GM12891 (cell line): ENCODE measurements around the gene LPIN1.

ENCODE experiments used
- DNase-seq: peaks from one replicate; pipeline ENCODE4 v3.0.0; 2011; ENCODE audit warnings: low spot score; ENCODE audit not compliant: insufficient read length
- FAIRE-seq: peaks from 2 replicates; lab custom pipeline; 2011; peaks lifted over from hg19 to GRCh38; lab: Jason Lieb, UNC
- PAX5 ChIP-seq: IDR thresholded peaks from 2 replicates; pipeline ENCODE4 v1.6.1; 2011; ENCODE audit warnings: low read length, moderate library complexity, mild to moderate bottlenecking; ENCODE audit not compliant: insufficient read depth, severe bottlenecking
- POLR2A ChIP-seq: IDR thresholded peaks from 2 replicates; pipeline ENCODE4 v1.6.1; 2011; ENCODE audit warnings: low read depth, low read length, control low read depth
- POLR2AphosphoS5 ChIP-seq: IDR thresholded peaks from 2 replicates; pipeline ENCODE4 v1.6.1; 2011; ENCODE audit warnings: low read depth, low read length, control low read depth
- POU2F2 ChIP-seq: IDR thresholded peaks from 2 replicates; pipeline ENCODE4 v1.6.1; 2011; ENCODE audit warnings: low read depth, mild to moderate bottlenecking, control low read depth, low read length, moderate library complexity
- SPI1 ChIP-seq: IDR thresholded peaks from 2 replicates; pipeline ENCODE4 v1.6.1; 2011; ENCODE audit warnings: low read depth, low read length, control low read depth
- TAF1 ChIP-seq: IDR thresholded peaks from 2 replicates; pipeline ENCODE4 v1.6.1; 2011; ENCODE audit warnings: low read depth, low read length, control low read depth

LPIN1 gene

GRCh38 chr2:11713815-11714214 lies 32.6 kb upstream of the LPIN1 start:
- DNase-seq (no peak), FAIRE-seq (no peak)
- no peak for TF ChIP-seq TAF1
- TF ChIP-seq SPI1 = no peak
- TF ChIP-seq POU2F2 = no peak
- no peak for TF ChIP-seq POLR2A
- TF ChIP-seq POLR2AphosphoS5 = no peak
- no peak for TF ChIP-seq PAX5

- TF ChIP-seq POU2F2 = no peak
- TF ChIP-seq SPI1 = no peak
- no peak for TF ChIP-seq POLR2A
- no peak for TF ChIP-seq TAF1
- TF ChIP-seq PAX5 = no peak
- TF ChIP-seq POLR2AphosphoS5 = no peak
- DNase-seq = no peak
- FAIRE-seq = no peak
These were observed 30.3 kb upstream of the LPIN1 start for GRCh38 chr2:11715987-11716652.

GRCh38 chr2:11716689-11717321 lies 29.6 kb upstream of the LPIN1 start:
- no peak for FAIRE-seq
- DNase-seq = no peak
- TF ChIP-seq SPI1 (peak; percentile 89), PAX5 (no peak)

DNA sequence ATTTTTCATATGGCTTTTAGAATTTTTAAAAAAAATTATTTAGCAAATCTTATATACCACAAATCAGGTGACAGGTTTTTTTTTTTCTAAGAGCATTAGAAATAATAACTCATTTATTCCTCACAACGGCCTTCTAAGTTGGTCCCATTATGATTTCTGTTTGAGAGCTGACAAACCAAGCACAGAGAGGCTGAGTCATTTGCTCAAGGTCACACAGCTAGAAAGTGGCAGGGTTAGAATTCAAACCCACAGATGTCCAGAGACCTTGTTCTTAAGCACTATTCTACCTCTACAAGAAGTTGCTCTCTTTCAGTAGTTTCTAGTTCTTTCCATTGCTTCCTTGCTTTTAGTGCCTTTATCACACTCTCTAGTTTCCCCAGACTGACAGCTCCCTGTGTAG lies 28.8 kb upstream of the LPIN1 start:
- TF ChIP-seq PAX5 (no peak), POLR2AphosphoS5 (no peak), TAF1 (no peak), POU2F2 (no peak), SPI1 (no peak), POLR2A (no peak)
- no peak for FAIRE-seq
- no peak for DNase-seq

- FAIRE-seq = no peak
- no peak for TF ChIP-seq POU2F2
- TF ChIP-seq POLR2AphosphoS5 = no peak
- DNase-seq = no peak
These were observed 27.8 kb upstream of the LPIN1 start for GRCh38 chr2:11718606-11719005.

DNA sequence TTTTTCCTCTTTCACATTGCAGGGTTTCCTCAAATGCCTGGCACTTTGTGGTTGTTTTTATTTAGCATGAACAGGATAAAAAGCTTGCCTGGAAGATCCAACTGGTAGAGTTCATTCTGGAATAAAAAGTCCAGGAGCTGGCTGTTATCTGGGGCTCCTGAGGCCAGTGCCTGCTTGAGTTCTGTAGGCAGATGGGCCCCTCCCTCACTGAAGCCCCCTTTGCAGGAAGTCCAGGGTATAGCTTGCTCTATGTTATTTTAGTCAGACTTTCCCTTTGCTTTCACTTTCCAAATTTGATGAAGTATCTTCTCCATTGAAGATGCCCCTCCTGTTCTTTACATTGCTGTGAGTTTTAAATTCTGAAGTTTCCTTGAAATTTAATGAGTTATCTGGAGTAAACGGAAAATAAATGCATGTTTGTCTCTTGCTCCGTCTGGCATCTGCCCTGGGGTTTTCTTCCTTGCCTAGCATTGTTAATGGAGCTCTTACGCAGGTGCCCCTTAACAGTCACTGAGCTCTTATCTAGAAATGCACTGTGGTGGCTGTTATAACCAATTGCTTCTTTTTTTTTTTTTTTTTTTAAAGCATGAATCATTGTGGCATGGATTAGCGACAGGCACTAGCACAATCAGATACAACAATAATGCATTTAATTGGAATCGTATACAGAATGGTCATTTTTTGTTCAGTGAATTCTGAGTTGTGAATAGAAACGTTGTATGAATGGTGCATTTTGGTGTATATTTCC lies 27.0 kb upstream of the LPIN1 start:
- DNase-seq (no peak), FAIRE-seq (no peak)
- TF ChIP-seq POLR2A = no peak
- no peak for TF ChIP-seq SPI1
- no peak for TF ChIP-seq POLR2AphosphoS5
- TF ChIP-seq POU2F2 = no peak
- no peak for TF ChIP-seq TAF1
- no peak for TF ChIP-seq PAX5

- TF ChIP-seq POLR2A = no peak
- TF ChIP-seq PAX5 = no peak
- TF ChIP-seq POU2F2 = no peak
- TF ChIP-seq SPI1 = no peak
- TF ChIP-seq TAF1 = no peak
- TF ChIP-seq POLR2AphosphoS5 = no peak
- no peak for DNase-seq
- no peak for FAIRE-seq
These were observed 25.7 kb upstream of the LPIN1 start for GRCh38 chr2:11720752-11721151.

DNA sequence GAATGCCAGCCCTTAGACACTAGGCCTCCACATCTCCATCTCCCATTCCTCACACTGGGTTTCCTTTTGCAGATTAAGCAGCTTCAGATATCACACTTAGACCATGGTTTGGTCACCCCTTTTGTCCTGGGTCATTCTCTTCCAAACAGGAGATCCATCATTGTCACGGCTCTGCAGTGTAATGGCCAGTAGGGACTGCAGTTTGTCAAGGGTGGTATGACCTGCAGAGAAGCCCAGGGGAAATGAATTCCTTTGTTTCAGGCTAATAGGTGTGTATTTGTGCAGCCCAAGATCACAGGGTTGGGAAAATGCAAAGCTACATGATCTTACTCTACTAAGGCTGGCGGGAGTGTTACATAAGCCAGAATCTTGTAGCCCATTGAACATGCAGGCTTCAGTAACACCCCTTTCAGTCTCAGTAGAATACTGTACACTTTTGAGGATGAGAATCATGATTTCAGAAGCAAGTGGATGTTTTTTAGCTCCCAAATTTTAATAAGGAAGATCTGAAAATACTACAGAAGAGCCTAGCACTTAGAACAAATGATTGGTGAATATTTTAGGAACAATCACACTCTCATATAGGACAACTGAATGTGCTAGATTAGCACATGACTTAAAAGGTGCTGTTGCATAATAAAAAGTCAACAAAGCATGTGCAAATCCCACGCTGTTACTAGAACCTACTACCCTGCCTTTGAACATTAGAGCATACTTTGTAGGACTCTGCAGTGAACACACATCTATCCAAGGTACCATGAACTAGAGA lies 24.0 kb upstream of the LPIN1 start:
- no peak for FAIRE-seq
- TF ChIP-seq POLR2A = no peak
- TF ChIP-seq TAF1 = no peak
- TF ChIP-seq POLR2AphosphoS5 = no peak
- no peak for TF ChIP-seq SPI1
- TF ChIP-seq POU2F2 = no peak
- no peak for TF ChIP-seq PAX5
- DNase-seq = no peak

GRCh38 chr2:11723061-11723371 lies 23.4 kb upstream of the LPIN1 start:
- no peak for TF ChIP-seq SPI1
- no peak for TF ChIP-seq TAF1
- TF ChIP-seq POU2F2 = no peak
- no peak for TF ChIP-seq PAX5
- no peak for TF ChIP-seq POLR2A
- no peak for TF ChIP-seq POLR2AphosphoS5
- FAIRE-seq = no peak
- DNase-seq = no peak

DNA sequence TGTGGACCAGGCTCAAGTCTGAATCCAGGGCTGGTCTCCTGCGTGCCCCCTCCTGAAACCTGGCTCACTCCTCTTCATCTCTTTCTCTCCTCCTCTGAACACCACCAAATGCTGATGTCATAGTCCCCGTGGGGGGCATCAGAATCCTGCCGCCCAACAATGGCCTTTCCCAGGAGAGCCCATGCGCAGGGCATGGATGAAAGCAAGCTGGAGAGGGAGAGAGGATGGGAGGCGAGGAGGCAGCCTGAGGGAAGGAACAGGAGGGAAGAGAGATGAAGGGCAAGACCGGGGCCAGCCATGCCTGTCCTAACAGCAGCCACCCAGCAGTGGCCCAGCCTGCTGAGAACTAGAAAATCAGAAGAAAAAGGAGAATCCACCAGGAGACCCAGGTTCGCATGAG lies 22.3 kb upstream of the LPIN1 start:
- no peak for DNase-seq
- no peak for FAIRE-seq
- TF ChIP-seq SPI1 (no peak), PAX5 (no peak), POLR2AphosphoS5 (no peak), POU2F2 (no peak), POLR2A (no peak)
